ENCODE results near the gene PERM1. TPM values are rescaled to one million over a fixed set of nuclear protein-coding genes. Genes with fewer than 3 reads are reported as not detected.

PERM1 gene
- total and polyA plus RNA-seq, 8 donors = 0.27 to 0.45 (median 0.36) TPM; not detected in 4

DNA sequence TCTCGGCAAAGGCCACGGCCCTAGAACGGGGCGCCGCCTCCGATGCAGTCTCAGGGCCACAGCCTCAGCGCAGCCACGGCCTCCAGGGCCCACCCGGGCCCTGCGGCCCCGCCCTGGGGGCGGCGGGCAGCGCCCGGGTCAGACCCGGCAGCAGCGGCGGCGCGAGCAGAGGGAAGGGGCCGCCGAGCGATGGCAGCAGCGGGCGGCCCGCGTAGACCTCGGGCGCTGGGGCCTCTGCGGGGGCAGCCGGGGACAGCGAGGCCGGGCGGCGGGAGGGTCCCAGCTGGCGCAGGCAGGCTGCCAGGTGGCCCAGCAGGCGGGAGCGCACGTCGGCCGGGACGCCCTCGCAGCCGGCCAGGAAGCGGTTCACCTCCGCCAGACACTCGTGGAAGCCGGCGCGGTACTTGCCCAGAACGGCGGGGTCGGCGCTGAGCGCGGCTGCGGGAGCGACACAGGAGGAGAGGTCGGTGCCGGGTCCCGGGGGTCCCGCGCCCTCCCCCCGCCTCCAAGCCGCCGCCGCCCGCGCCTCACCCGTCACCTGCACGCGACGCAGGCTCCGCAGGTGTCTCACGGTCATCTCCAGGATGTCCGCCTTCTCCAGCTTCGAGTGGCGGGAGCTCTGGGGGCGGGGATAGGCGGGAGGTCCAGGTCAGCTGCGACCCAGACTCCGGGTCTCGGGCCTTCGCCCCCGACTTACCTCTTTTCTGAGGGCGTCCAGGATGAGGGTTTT is 17.3 kb upstream of the PERM1 start:
- H3K36me3 ChIP-seq = no peaks in the 10 kb centered on the region
- intact Hi-C loops (cut with DNase I) = no loop called here
- H3K27me3 ChIP-seq = peaks cover 11 to 99% of the 10 kb centered on the region in 2 donors
- H3K27ac ChIP-seq = peak overlapping the region; percentile 72 to 94
- ATAC-seq (no peak), DNase-seq (peak; percentile 19 to 81 (median 54))
- peaks cover 0 to 40% of the 10 kb centered on the region in 2 donors for H3K4me1 ChIP-seq
- H3K4me3 ChIP-seq = peak overlapping the region; percentile 64 to 67
- no peaks in the 10 kb centered on the region for H3K9me3 ChIP-seq
- TF ChIP-seq, protein P1, sequence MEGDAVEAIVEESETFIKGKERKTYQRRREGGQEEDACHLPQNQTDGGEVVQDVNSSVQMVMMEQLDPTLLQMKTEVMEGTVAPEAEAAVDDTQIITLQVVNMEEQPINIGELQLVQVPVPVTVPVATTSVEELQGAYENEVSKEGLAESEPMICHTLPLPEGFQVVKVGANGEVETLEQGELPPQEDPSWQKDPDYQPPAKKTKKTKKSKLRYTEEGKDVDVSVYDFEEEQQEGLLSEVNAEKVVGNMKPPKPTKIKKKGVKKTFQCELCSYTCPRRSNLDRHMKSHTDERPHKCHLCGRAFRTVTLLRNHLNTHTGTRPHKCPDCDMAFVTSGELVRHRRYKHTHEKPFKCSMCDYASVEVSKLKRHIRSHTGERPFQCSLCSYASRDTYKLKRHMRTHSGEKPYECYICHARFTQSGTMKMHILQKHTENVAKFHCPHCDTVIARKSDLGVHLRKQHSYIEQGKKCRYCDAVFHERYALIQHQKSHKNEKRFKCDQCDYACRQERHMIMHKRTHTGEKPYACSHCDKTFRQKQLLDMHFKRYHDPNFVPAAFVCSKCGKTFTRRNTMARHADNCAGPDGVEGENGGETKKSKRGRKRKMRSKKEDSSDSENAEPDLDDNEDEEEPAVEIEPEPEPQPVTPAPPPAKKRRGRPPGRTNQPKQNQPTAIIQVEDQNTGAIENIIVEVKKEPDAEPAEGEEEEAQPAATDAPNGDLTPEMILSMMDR (IDR thresholded peaks at IDR 0.05) = no peak

GRCh38 chr1:998745-998994 is 16.8 kb upstream of the PERM1 start:
- no peak overlapping the region for H3K27ac ChIP-seq
- intact Hi-C loops (cut with DNase I) = no loop called here
- H3K4me3 ChIP-seq = peak overlapping the region; percentile 64 to 67
- peaks cover 11 to 97% of the 10 kb centered on the region in 2 donors for H3K27me3 ChIP-seq
- ATAC-seq = no peak
- peak in 2 of 4 donors; percentile 41 to 48 for DNase-seq
- TF ChIP-seq, protein P1 (IDR thresholded peaks at IDR 0.05) = no peak
- no peaks in the 10 kb centered on the region for H3K9me3 ChIP-seq
- H3K36me3 ChIP-seq = no peaks in the 10 kb centered on the region
- peaks cover 0 to 40% of the 10 kb centered on the region in 2 donors for H3K4me1 ChIP-seq

GRCh38 chr1:997993-998744 is 16.3 kb upstream of the PERM1 start:
- intact Hi-C loops (cut with DNase I) = no loop called here
- DNase-seq (peak in 1 of 4 donors; percentile 72), ATAC-seq (no peak)
- no peak overlapping the region for H3K27ac ChIP-seq
- H3K4me1 ChIP-seq = peaks cover 0 to 40% of the 10 kb centered on the region in 2 donors
- peaks cover 11 to 97% of the 10 kb centered on the region in 2 donors for H3K27me3 ChIP-seq
- TF ChIP-seq, protein P1 (IDR thresholded peaks at IDR 0.05) = no peak
- H3K9me3 ChIP-seq = no peaks in the 10 kb centered on the region
- no peaks in the 10 kb centered on the region for H3K36me3 ChIP-seq
- peak overlapping the region; percentile 64 to 67 for H3K4me3 ChIP-seq

- Histone ChIP-seq H3K4me3 (no peak overlapping the region), H3K36me3 (no peaks in the 10 kb centered on the region), H3K4me1 (peaks cover 0 to 40% of the 10 kb centered on the region in 2 donors), H3K9me3 (no peaks in the 10 kb centered on the region), H3K27me3 (peaks cover 11 to 94% of the 10 kb centered on the region in 2 donors), H3K27ac (no peak overlapping the region)
- DNase-seq (no peak), ATAC-seq (no peak)
- TF ChIP-seq, protein P1 (IDR thresholded peaks at IDR 0.05) = no peak
- intact Hi-C loops (cut with DNase I) = no loop called here
Observed at GRCh38 chr1:997713-997992, 15.8 kb upstream of the PERM1 start.

DNA sequence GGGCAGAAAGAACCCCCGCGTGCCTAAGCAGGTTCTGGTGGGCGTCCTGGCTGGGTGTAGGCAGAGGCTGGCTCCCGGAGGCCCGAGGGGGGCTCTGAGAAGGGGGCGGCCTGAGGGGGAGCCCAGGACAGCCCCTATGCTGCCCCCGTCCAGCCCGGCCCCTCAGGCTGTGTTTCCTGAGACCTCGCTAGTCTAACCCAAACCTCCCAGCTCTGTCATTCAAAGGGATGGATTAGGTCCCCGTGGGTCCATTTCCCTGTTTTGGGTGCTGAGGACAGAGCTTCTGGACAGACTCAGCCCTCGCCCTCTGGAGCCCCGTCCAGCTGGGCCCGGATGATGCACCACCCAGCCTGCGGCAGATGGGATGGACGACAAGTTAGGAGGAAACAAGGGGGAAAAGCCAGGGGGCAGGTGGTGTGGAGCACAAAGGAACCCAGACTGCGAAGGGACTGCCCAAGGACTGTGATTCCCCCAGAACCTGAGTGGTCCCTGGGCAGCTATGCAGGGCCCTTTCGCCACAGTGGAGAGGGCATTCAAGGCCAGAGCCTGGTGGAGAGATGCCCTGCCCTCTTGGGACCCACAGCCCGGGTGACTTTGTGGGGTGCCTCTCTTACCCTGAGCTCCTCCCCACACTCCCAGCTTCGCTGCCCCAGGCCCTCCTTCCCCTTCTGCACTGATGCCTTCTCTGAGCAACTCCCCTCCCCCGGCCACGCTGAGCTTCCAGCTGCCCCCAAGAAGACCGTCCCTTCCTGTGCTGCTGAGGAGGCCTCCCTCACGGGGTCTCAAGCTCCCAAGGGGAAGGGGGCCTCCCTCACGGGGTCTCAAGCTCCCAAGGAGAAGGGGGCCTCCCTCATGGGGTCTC is 15.2 kb upstream of the PERM1 start:
- ATAC-seq (no peak), DNase-seq (peak in 2 of 4 donors; percentile 33 to 45)
- Histone ChIP-seq H3K27me3 (peaks cover 11 to 88% of the 10 kb centered on the region in 2 donors), H3K27ac (no peak overlapping the region), H3K4me1 (peaks cover 0 to 39% of the 10 kb centered on the region in 2 donors), H3K4me3 (no peak overlapping the region), H3K9me3 (peaks cover 0 to 5% of the 10 kb centered on the region in 2 donors), H3K36me3 (no peaks in the 10 kb centered on the region)
- TF ChIP-seq, protein P1 (IDR thresholded peaks at IDR 0.05) = no peak
- intact Hi-C loops (cut with DNase I) = no loop called here

Measured in left lung (tissue), 10 donors.